Endothelial cell of umbilical vein (primary cell): ENCODE results near the gene LRRC27. TPM values are rescaled to one million over a fixed set of nuclear protein-coding genes. Genes with fewer than 3 reads are reported as not detected.

Experiments used
- BruUV-seq: library from RNA; stranded (reverse); fragments of 400-500 nt; replicated peaks from 2 replicates; lab custom pipeline; 2021; lab: Mats Ljungman, UMichigan
- CTCF ChIA-PET: fragments of 300-600, 350-600 bp; sonication (Branson Sonifier 250); formaldehyde crosslinking; loops from one replicate; lab custom pipeline; 2021; ENCODE audit warnings: antibody characterized with exemption, inconsistent platforms; lab: Charles Lee
- POLR2A ChIA-PET: fragments of 300-600, 350-600 bp; sonication (Branson Sonifier 250); formaldehyde crosslinking; loops from one replicate; lab custom pipeline; 2021; ENCODE audit warnings: antibody characterized with exemption, inconsistent platforms; lab: Charles Lee
- DNase-seq: peaks from one replicate; pipeline ENCODE4 v3.0.0-alpha.2; 2011; ENCODE audit warnings: low read depth, low spot score
- FAIRE-seq: peaks from 2 replicates; lab custom pipeline; 2011; peaks lifted over from hg19 to GRCh38; lab: Jason Lieb, UNC
- H2AFZ ChIP-seq: 2 replicates; pipeline ENCODE4 v1.6.0; 2012; ENCODE audit warnings: low read depth, low read length, control low read depth, inconsistent platforms
- H3K27ac ChIP-seq: 2 replicates; pipeline ENCODE4 v1.5.1; 2011; ENCODE audit warnings: low read depth, mild to moderate bottlenecking, control low read depth, low read length, moderate library complexity; ENCODE audit not compliant: insufficient read depth
- H3K27me3 ChIP-seq, 2 experiments: 2 replicates each; pipeline versions ENCODE4 v1.6.0 to v1.6.1; 2011; ENCODE audit warnings: low read length in 2 of 2, mixed read lengths in 1 of 2; ENCODE audit not compliant: control insufficient read depth in 2 of 2, insufficient read depth in 2 of 2
- H3K36me3 ChIP-seq, 2 experiments: 2 replicates in 1 of 2; 3 replicates in 1 of 2; pipeline ENCODE4 v1.5.1; 2011; ENCODE audit warnings: low read length in 2 of 2, mild to moderate bottlenecking in 1 of 2, moderate library complexity in 1 of 2; ENCODE audit not compliant: control insufficient read depth in 2 of 2, insufficient read depth in 2 of 2; ENCODE audit errors: extremely low read depth in 1 of 2
- H3K4me1 ChIP-seq: 3 replicates; pipeline ENCODE4 v1.5.1; 2011; ENCODE audit warnings: mild to moderate bottlenecking, low read length; ENCODE audit not compliant: control insufficient read depth, insufficient read depth; ENCODE audit errors: extremely low read depth
- H3K4me2 ChIP-seq: 2 replicates; pipeline ENCODE4 v1.6.1; 2011; ENCODE audit warnings: low read length, control low read depth, mixed read lengths; ENCODE audit not compliant: insufficient read depth
- H3K4me3 ChIP-seq, 3 experiments: fragments of 200-600 bp in 1 of 3; sonication (generic), shearing (Covaris generic) in 1 of 3; replicated peaks in 1 of 3; 2 replicates each; pipeline ENCODE4 v1.5.1; 2011 to 2016; ENCODE audit warnings: control low read depth in 3 of 3, low read length in 3 of 3, mild to moderate bottlenecking in 2 of 3, inconsistent platforms in 1 of 3, low read depth in 1 of 3, moderate library complexity in 1 of 3; ENCODE audit not compliant: insufficient read depth in 1 of 3
- H3K79me2 ChIP-seq: 2 replicates; pipeline ENCODE4 v1.6.0; 2012; ENCODE audit warnings: low read length, inconsistent platforms; ENCODE audit not compliant: control insufficient read depth, insufficient read depth
- H3K9ac ChIP-seq: replicated peaks from 2 replicates; pipeline ENCODE3; 2011; ENCODE audit warnings: low read length, control low read depth; ENCODE audit not compliant: insufficient read depth; ENCODE audit errors: extremely low read depth
- H3K9me1 ChIP-seq: replicated peaks from 3 replicates; pipeline ENCODE4 v1.6.0; 2011; ENCODE audit warnings: mild to moderate bottlenecking, low read length; ENCODE audit not compliant: control insufficient read depth, insufficient read depth; ENCODE audit errors: extremely low read depth
- H3K9me3 ChIP-seq: replicated peaks from 2 replicates; pipeline ENCODE4 v1.5.1; 2012; ENCODE audit warnings: low read length, inconsistent platforms; ENCODE audit not compliant: control insufficient read depth, insufficient read depth
- H4K20me1 ChIP-seq: replicated peaks from 2 replicates; pipeline ENCODE3; 2011; ENCODE audit warnings: mild to moderate bottlenecking, low read length; ENCODE audit not compliant: control insufficient read depth, insufficient read depth; ENCODE audit errors: extremely low read depth
- EZH2 ChIP-seq: IDR thresholded peaks from 2 replicates; pipeline ENCODE4 v1.6.1; 2012; ENCODE audit warnings: borderline replicate concordance, low read depth, mild to moderate bottlenecking, moderate library complexity, low read length, inconsistent platforms; ENCODE audit not compliant: severe bottlenecking
- FOS ChIP-seq: IDR thresholded peaks from 2 replicates; pipeline ENCODE4 v1.6.1; 2011; ENCODE audit warnings: mild to moderate bottlenecking, low read length, moderate library complexity, borderline replicate concordance; ENCODE audit not compliant: insufficient read depth
- GATA2 ChIP-seq: IDR thresholded peaks from 2 replicates; pipeline ENCODE4 v1.7.0; 2011; ENCODE audit warnings: low read depth, mild to moderate bottlenecking, moderate library complexity, mixed read lengths, low read length; ENCODE audit not compliant: insufficient read length, insufficient read depth
- JUN ChIP-seq: IDR thresholded peaks from 2 replicates; pipeline ENCODE4 v1.6.1; 2011; ENCODE audit warnings: borderline replicate concordance, low read depth; ENCODE audit not compliant: insufficient read length, insufficient read depth
- MAX ChIP-seq: IDR thresholded peaks from 2 replicates; pipeline ENCODE4 v1.6.1; 2011; ENCODE audit not compliant: insufficient read depth, insufficient read length
- MYC ChIP-seq: IDR thresholded peaks from one replicate; pipeline ENCODE4 v1.6.1; 2011; ENCODE audit warnings: mild to moderate bottlenecking, low read depth, low read length
- POLR2A ChIP-seq: IDR thresholded peaks from 2 replicates; pipeline ENCODE4 v1.6.1; 2012; ENCODE audit warnings: low read depth, mild to moderate bottlenecking, control low read depth, low read length
- POLR2AphosphoS5 ChIP-seq: IDR thresholded peaks from 2 replicates; pipeline ENCODE4 v1.6.1; 2012; ENCODE audit warnings: low read depth, mild to moderate bottlenecking, control low read depth, low read length, moderate library complexity; ENCODE audit not compliant: insufficient read depth
- dilution Hi-C: fragments of 300-500 bp; cut with MboI; formaldehyde crosslinking; loops from one replicate; pipeline ENCODE4 v1.15.0; 2019; ENCODE audit warnings: low sequenced_read_pairs; ENCODE audit not compliant: extremely low pct_ligation_motif_present
- intact Hi-C: fragments of 100-400 bp; cut with micrococcal nuclease; formaldehyde crosslinking; loops from one replicate; pipeline ENCODE4 v1.10.0; 2022
- polyA plus RNA-seq, 4 experiments: library from polyadenylated mRNA; depleted of rRNA in 3 of 4; stranded (reverse) in 3 of 4; unstranded in 1 of 4; fragments of >200 nt; gene quantifications; 2 replicates each; pipeline versions ENCODE4 v1.2.1 to v1.2.3, GENCODE V29; 2011 to 2012; ENCODE audit warnings: missing spikeins in 1 of 4
- total RNA-seq: library from RNA; stranded (reverse); gene quantifications from 2 replicates; pipeline ENCODE4 v1.2.3, GENCODE V29; 2021
- TF ChIP-seq, protein P1 (sequence below), 2 donors: IDR thresholded peaks; 1 replicate in 1 of 2; 2 replicates in 1 of 2; pipeline ENCODE4 v1.5.1; 2011; ENCODE audit warnings: low read length in 2 of 2, mild to moderate bottlenecking in 2 of 2, moderate library complexity in 2 of 2, control low read depth in 1 of 2, inconsistent platforms in 1 of 2, low read depth in 1 of 2; ENCODE audit not compliant: insufficient read depth in 1 of 2; ENCODE audit errors: extremely low read depth in 1 of 2

Gene LRRC27
- total and polyA plus RNA-seq, 2 donors (not counting 3 experiments of a cell fraction or from before 2014, with no cell fraction given): 8.3 to 13.6 TPM

- BruUV-seq: no TSS peak
- TF ChIP-seq JUN (no peak), GATA2 (no peak), FOS (no peak), MAX (no peak), POLR2A (no peak), EZH2 (no peak), MYC (no peak), POLR2AphosphoS5 (no peak)
- TF ChIP-seq, protein P1, sequence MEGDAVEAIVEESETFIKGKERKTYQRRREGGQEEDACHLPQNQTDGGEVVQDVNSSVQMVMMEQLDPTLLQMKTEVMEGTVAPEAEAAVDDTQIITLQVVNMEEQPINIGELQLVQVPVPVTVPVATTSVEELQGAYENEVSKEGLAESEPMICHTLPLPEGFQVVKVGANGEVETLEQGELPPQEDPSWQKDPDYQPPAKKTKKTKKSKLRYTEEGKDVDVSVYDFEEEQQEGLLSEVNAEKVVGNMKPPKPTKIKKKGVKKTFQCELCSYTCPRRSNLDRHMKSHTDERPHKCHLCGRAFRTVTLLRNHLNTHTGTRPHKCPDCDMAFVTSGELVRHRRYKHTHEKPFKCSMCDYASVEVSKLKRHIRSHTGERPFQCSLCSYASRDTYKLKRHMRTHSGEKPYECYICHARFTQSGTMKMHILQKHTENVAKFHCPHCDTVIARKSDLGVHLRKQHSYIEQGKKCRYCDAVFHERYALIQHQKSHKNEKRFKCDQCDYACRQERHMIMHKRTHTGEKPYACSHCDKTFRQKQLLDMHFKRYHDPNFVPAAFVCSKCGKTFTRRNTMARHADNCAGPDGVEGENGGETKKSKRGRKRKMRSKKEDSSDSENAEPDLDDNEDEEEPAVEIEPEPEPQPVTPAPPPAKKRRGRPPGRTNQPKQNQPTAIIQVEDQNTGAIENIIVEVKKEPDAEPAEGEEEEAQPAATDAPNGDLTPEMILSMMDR (IDR thresholded peaks at IDR 0.05; ENCODE audit: extremely low read depth in 1 of 2, insufficient read depth in 1 of 2, low read depth in 1 of 2, low read length in 2 of 2): no peak
- DNase-seq: no peak
- Histone ChIP-seq H4K20me1 (no peaks in the 10 kb centered on the region), H3K9me1 (no peaks in the 10 kb centered on the region), H3K4me3 (no peak overlapping the region), H3K79me2 (no peaks in the 10 kb centered on the region), H3K4me2 (no peak overlapping the region), H3K9ac (no peak overlapping the region), H3K27ac (no peak overlapping the region), H3K9me3 (no peaks in the 10 kb centered on the region), H3K27me3 (peaks cover 4 to 7% of the 10 kb centered on the region in 2 experiments), H3K36me3 (no peaks in the 10 kb centered on the region), H3K4me1 (no peaks in the 10 kb centered on the region), H2AFZ (no peak overlapping the region)
- FAIRE-seq: no peak
- POLR2A ChIA-PET: no interaction called here
- CTCF ChIA-PET: no interaction called here
- intact Hi-C loops (no loop called here), dilution Hi-C loops (no loop called here)
These were observed 27.1 kb upstream of the LRRC27 start for GRCh38 chr10:132304756-132305509.
